ENCODE measurements around the gene SMARCA4. TPM values are rescaled to one million over a fixed set of nuclear protein-coding genes. Genes with fewer than 3 reads are reported as not detected.

The SMARCA4 gene
- total and polyA plus RNA-seq, 2 experiments from 2014 or later: 177 to 336 TPM

DNA sequence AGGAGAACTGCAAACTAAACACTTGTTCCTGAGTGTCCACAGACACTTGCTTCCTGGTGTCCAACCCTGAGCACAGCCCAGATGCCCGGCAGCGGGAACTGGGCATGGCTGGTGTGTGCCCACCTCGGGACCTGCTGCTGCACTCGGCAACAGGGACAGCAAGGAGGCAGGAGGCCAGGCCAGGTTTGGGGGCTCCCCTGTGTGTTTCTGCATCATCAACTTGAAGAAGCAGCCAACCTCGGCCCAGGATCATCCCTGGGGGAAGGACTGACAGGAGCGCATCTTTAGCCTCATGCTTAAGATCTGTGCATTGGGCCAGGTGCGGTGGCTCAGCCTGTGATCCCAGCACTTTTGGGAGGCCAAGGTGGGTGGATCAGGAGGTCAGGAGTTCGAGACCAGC, 93.4 kb downstream of the SMARCA4 start:
- ATAC-seq (no peak), DNase-seq (ENCODE audit: low spot score) (no peak)
- H3K79me2 ChIP-seq (replicated peaks; ENCODE audit: insufficient read depth): no peaks in the 10 kb centered on the region
- H3K27ac Mint-ChIP-seq: no peak overlapping the region
- peaks cover 16% of the 10 kb centered on the region for H4K20me1 ChIP-seq (replicated peaks; ENCODE audit: insufficient read depth)
- no peaks in the 10 kb centered on the region for H3K9me3 Mint-ChIP-seq
- H3K4me3 ChIP-seq: no peak overlapping the region
- no peak overlapping the region for H2AFZ ChIP-seq
- H3K27ac ChIP-seq (ENCODE audit: low read depth): no peak overlapping the region
- no peaks in the 10 kb centered on the region for H3K4me1 ChIP-seq (ENCODE audit: insufficient read depth)
- H3K9me2 ChIP-seq (ENCODE audit: insufficient read depth): no peaks in the 10 kb centered on the region
- H3K4me2 ChIP-seq: no peak overlapping the region
- 0 out of 2 replicates have a peak, but pooled peaks cover 2% of the 10 kb centered on the region for H3F3A ChIP-seq (replicated peaks; ENCODE audit: low read depth)
- H3K36me3 ChIP-seq (ENCODE audit: insufficient read depth): no peaks in the 10 kb centered on the region
- no peaks in the 10 kb centered on the region for H3K4me1 Mint-ChIP-seq
- H3K27me3 ChIP-seq (ENCODE audit: insufficient read depth): no peaks in the 10 kb centered on the region
- H3K4me3 Mint-ChIP-seq: no peak overlapping the region
- H3K36me3 Mint-ChIP-seq (ENCODE audit: low read depth): peaks cover 39% of the 10 kb centered on the region
- peaks cover 14% of the 10 kb centered on the region for H3K27me3 Mint-ChIP-seq (ENCODE audit: insufficient read depth, low read depth, poor library complexity)
- no peak for TF ChIP-seq NANOG (IDR thresholded peaks at IDR 0.05; ENCODE audit: borderline replicate concordance)
- TF ChIP-seq JUNB (IDR thresholded peaks at IDR 0.05; ENCODE audit: unreplicated experiment): no peak
- no peak for TF ChIP-seq EZH2phosphoT487 (IDR thresholded peaks at IDR 0.05; ENCODE audit: unreplicated experiment)
- TF ChIP-seq ZNF462 (CRISPR knock-in tag; IDR thresholded peaks at IDR 0.05): no peak
- TF ChIP-seq, protein P1, sequence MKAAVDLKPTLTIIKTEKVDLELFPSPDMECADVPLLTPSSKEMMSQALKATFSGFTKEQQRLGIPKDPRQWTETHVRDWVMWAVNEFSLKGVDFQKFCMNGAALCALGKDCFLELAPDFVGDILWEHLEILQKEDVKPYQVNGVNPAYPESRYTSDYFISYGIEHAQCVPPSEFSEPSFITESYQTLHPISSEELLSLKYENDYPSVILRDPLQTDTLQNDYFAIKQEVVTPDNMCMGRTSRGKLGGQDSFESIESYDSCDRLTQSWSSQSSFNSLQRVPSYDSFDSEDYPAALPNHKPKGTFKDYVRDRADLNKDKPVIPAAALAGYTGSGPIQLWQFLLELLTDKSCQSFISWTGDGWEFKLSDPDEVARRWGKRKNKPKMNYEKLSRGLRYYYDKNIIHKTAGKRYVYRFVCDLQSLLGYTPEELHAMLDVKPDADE (IDR thresholded peaks at IDR 0.05): no peak
- no peak for TF ChIP-seq EZH2 (IDR thresholded peaks at IDR 0.05; ENCODE audit: low read depth, unreplicated experiment)
- TF ChIP-seq STAT1 (IDR thresholded peaks at IDR 0.05; ENCODE audit: unreplicated experiment): no peak
- TF ChIP-seq, protein P2, sequence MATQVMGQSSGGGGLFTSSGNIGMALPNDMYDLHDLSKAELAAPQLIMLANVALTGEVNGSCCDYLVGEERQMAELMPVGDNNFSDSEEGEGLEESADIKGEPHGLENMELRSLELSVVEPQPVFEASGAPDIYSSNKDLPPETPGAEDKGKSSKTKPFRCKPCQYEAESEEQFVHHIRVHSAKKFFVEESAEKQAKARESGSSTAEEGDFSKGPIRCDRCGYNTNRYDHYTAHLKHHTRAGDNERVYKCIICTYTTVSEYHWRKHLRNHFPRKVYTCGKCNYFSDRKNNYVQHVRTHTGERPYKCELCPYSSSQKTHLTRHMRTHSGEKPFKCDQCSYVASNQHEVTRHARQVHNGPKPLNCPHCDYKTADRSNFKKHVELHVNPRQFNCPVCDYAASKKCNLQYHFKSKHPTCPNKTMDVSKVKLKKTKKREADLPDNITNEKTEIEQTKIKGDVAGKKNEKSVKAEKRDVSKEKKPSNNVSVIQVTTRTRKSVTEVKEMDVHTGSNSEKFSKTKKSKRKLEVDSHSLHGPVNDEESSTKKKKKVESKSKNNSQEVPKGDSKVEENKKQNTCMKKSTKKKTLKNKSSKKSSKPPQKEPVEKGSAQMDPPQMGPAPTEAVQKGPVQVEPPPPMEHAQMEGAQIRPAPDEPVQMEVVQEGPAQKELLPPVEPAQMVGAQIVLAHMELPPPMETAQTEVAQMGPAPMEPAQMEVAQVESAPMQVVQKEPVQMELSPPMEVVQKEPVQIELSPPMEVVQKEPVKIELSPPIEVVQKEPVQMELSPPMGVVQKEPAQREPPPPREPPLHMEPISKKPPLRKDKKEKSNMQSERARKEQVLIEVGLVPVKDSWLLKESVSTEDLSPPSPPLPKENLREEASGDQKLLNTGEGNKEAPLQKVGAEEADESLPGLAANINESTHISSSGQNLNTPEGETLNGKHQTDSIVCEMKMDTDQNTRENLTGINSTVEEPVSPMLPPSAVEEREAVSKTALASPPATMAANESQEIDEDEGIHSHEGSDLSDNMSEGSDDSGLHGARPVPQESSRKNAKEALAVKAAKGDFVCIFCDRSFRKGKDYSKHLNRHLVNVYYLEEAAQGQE (IDR thresholded peaks at IDR 0.05; ENCODE audit: unreplicated experiment): no peak
- TF ChIP-seq ZNF331 (CRISPR knock-in tag; IDR thresholded peaks at IDR 0.05; ENCODE audit: low read depth): no peak
- TF ChIP-seq CTCF (conservative IDR thresholded peaks at IDR 0.05; ENCODE audit: low read depth in 2 of 2): no peak
- no peak for TF ChIP-seq POLR2AphosphoS5 (IDR thresholded peaks at IDR 0.05; ENCODE audit: low read depth)
- TF ChIP-seq CREB1 (CRISPR knock-in tag; IDR thresholded peaks at IDR 0.05; ENCODE audit: low read depth): no peak
- TF ChIP-seq ZNF114 (CRISPR knock-in tag; IDR thresholded peaks at IDR 0.05): no peak

Measured in GM23338 (cell line).